ENCODE measurements around the gene GNL3.

GRCh38 chr3:52671676-52672075 lies 14.2 kb upstream of the GNL3 start:
- TF ChIP-seq CTCF (IDR thresholded peaks at IDR 0.05) (no peak), POLR2A (IDR thresholded peaks at IDR 0.05) (no peak)

All from esophagus squamous epithelium (tissue), 4 donors.